GM19099 (cell line): ENCODE results near the gene SCAANT1.
A peak's percentile ranks its signal among the peaks of the same experiment; 100 is the strongest.

Experiments used
- POLR2A ChIP-seq: IDR thresholded peaks from 3 replicates; pipeline ENCODE4 v1.6.1; 2011; ENCODE audit warnings: low read depth; ENCODE audit not compliant: insufficient read length; ENCODE audit errors: extremely low read depth

The SCAANT1 gene

DNA sequence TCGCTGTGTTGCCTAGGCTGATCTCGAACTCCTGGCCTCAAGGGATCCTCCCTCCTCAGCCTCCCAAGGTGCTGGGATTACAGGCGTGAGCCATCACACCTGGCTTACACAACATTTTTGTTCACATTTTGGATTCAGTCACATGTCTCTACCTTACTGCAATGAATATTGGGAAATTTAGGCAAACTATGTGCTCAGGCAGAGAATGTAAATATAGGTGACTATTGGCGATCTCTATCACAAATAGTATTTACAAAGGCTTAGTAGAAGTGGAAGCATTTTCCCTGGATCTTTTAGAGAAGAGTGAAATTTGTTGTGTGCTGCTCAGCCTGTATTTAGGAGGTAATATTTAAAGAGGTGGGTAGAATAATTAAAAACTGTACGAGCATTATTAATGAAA is 20.7 kb downstream of the SCAANT1 start:
- TF ChIP-seq POLR2A = no peak

DNA sequence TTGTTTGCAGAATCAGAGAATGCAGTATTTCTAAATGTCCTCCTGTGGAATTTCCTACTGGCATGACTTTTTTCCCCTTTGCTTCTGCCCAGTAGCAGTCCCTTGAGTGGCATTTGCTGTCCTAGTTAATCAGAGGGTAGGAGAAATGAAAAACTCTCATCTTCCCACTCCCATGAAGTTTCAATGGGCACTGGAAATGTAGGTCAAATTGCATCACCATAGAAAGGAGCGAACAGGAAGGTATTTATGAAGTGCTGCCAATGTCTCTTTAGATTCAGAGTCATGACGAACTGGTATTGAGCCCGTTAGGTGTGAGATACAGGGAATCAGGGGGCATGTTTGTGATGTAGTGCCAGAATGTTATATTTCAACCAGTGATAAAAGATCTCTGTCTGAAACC is 25.3 kb downstream of the SCAANT1 start:
- no peak for TF ChIP-seq POLR2A

DNA sequence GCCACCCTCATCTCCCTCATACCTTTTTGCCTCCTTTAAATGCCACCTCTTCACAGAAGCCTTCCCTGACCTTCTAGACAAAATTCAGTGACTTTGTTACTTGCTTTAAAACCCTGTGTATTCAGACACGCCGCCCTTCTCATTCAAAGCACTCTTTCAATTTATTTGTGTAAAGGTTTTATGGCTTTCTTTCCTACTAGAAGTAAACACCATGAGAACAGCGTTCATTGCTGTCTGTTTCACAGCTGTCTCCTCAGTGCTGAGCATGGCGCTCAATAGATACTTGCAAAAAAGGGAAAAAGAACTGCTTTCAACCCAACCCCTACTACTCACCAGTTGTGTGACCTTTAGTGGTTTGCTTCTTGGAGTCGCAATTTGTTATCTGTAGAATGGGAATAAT is 31.5 kb downstream of the SCAANT1 start:
- no peak for TF ChIP-seq POLR2A

DNA sequence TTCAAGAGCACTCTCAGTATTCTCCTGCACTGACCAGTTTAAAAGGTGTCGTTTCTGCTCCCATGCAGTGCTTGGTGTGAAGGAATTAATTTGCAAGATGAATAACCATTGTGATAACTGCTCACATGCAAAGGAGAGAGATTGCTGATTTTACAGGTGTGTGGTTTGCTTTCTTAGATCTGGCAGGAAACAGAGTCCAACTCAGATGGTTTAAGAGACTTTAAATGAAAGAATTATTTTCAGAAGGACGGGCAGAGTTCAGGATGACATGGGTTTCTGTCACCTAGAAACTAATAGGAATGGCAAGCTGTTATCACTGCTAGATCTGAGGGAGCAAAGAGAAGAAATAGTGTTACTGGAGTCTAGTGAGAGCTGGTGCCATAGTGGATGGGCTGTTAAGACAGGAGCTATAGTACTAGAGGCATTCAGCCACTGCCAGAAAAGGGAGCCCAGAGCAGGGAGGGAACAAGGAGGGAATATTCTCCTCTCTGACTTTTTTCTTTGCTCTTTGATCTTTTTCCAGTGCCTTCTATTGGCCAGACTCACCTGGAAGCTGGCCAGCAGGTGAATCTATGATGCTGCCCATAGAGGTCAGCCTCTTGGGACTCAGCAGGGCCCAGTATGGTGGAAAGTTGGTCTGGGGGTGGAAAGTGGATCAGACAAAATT is 33.7 kb downstream of the SCAANT1 start:
- TF ChIP-seq POLR2A = no peak

DNA sequence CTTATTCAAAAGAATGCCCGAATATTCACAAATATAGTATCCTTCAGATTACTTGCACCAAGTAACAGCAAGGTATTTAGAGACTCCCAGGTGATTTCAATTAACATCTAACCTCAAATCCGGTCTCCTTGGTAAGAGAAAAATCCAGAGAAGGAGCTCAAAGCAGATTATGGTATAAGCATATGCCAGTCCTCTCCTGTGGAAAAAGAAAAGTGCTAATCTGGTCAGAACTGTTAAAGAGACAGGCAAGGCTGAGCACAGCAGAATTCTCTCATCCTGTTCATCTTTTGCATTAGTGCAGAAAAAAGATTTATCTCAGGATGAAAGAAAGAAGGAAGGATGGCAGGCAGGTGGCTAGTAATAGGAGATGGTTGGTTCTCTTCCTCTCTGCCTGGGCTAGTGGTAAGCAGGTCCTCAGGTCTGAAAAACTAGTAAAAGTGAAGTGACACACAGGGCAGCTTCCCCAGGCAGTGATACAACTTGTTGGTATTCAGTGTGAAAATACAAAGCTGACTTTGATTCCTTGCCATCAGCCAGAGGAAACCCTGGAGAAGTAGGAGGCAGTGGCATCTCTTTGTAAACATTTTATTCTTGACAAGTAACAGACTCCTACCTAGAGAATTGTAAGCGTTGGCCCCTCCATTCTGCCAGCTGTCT is 34.3 kb downstream of the SCAANT1 start:
- no peak for TF ChIP-seq POLR2A

DNA sequence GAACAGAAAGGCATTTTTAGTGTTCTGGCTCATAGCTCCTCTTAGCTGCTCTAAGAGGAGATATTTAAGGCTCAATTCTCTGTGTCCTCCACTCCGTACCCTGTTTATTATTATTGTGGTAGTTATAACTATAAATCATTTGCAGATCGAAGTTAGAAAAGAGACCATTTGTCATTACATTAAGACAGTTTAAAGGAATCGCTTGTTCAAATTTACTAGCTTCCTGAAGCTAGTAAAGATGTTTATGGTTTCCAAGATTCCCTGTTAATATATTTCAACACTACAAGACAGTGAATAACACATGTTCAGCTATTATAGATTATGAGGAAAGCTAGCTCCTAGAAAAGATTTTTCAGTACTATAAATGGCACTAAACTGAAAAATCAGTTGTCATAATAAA is 35.9 kb downstream of the SCAANT1 start:
- TF ChIP-seq POLR2A = no peak

DNA sequence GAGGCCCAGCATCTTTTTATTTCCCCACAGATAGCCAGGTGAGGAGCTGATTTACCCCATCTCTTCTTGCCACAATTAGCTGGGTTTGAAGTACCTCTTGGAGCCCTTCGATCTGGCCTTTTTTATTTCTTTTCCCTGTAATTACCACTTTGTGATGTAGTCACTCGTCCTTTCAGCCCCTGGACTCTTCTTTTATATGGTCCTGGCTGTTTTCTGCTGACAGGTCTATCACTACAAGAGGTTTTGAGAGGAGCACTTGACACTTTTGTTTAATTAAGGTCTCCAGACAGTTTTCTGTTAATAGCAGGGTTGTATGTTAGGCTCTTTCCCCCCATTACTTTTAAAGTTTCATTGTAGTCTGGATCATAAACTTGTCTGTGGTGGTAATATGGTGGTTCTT is 36.7 kb downstream of the SCAANT1 start:
- no peak for TF ChIP-seq POLR2A

DNA sequence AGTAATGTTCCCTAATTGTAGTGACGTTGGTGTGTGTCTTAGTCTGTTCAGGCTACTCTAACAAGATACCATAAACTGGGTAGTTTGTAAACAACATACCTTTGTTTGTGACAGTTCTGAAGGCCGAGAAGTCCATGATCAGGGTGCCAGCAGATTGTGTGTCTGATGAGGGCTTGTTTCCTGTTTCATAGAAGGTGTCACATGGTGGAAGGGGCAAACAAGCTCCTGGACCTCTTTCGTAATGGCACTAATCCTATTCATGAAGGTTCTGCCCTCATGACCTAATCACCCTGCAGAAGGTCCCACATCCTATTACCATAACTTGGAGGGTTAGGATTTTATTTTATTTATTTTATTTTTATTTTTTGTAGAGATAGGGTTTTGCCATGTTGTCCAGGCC is 37.4 kb downstream of the SCAANT1 start:
- no peak for TF ChIP-seq POLR2A

DNA sequence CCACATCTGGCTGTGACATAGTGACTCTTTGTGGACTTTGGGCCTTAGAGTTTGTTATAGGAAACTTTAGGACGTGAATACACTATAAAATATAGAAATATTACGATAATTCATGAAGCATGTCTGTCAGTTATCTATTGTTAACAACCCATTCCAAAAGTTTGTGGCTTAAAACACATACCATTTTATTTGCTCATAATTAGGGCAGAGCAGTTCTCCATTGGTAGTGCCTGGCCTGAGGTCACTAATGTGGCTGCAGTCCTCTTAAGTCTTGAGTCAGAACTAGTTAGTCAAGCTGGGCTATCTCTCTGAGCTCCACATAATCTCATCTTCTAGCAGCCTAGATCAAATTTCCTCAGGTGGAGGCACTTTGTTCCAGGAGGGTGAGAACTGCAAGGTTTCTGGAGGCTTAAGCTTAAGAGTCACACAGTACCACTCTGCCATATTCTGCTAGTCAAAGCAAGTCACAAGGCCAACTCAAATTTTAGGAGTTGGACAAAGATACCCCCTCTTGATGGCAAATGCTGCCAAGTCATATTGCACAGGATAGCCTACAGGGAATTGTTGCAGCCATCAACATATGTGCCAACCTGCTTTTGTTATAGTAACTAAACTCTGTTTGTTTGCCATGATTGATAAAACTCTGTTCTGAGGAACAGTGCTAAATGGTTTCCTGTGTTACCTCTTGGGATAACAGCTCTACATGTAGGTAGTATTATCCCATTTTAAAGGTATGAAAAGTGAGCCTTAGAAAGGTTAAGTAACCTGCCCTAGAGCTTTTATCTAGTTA is 39.9 kb downstream of the SCAANT1 start:
- no peak for TF ChIP-seq POLR2A

DNA sequence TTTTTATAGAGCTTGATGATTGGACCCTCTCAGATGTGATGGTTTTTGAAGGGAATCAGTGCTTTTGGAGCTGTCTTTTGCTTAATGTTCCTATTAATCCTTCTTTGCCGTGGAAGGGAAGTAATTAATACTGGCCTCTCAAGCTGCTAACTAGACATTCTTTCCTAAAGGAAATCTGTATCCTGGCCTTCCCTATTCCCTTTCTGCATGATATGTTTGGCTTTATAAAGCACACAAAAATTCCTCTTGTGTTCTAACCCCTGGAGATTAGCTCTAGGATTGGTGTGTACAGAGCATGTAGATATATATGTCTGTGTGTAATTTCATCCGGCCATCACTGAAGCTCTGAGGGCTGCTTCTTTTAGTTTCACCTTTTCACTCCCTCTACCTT is 41.6 kb downstream of the SCAANT1 start:
- no peak for TF ChIP-seq POLR2A

DNA sequence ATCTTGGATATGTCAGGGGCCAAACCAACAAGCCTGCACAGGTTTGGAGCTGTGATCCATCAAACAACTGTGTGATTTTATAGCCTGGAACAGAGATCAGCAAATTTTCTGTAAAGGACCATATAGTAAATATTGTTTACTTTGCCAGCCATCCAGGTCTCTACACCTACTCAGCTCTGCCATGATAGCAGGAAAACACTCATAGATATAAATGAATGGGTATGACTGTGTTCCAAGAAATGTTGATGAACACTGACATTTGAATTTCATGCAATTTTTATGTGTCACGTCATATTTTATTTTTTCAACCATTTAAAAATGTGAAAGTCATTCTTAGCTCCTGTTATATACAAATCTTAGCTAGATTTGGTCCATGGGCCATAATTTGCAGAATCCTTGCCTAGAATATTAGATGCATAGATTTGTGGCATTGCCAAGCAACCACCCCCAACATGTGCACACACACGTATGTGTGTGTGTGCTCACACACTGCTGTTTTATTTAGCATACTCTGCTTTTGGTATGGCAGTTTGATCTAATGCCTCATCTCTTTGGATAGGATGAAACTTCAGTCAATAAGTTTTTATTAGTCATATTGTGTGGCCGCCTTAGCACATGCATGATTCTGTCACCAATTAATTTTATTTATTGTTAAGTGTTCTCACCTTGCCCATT is 42.1 kb downstream of the SCAANT1 start:
- no peak for TF ChIP-seq POLR2A

DNA sequence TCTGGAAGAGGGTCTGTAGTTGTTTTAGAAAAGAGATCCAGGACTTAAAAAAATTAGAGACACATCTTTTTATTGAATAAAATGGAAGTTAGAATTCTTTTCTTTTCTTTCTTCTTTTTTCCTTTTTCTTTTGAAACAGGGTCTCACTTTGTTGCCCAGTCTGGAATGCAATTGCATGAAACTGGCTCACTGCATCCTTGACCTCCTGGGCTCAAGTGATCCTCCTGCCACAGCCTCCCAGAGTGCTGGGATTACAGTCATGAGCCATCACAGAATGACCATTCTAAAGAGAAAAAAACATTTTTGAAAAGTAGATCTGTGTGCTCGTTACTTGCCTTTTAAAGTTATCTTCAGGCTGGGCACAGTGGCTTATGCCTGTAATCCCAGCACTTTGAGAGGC is 45.0 kb downstream of the SCAANT1 start:
- TF ChIP-seq POLR2A = no peak

DNA sequence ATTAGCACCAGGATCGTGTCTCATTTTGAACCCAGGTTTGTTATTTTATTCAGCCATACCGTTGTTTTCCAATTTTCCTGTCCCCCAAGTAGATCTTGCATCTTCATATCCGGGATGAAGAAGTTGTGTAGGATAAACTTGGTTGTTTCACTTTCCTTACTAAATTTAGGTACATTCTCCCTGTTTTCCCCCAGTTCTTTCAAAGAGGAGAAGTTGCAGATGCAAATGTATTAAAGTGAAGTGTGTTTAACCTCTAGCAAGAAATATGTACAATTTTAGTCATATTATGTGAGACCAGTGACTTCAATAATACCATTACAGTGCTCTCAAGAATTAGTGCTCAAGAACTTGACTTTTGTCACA is 47.2 kb downstream of the SCAANT1 start:
- no peak for TF ChIP-seq POLR2A

DNA sequence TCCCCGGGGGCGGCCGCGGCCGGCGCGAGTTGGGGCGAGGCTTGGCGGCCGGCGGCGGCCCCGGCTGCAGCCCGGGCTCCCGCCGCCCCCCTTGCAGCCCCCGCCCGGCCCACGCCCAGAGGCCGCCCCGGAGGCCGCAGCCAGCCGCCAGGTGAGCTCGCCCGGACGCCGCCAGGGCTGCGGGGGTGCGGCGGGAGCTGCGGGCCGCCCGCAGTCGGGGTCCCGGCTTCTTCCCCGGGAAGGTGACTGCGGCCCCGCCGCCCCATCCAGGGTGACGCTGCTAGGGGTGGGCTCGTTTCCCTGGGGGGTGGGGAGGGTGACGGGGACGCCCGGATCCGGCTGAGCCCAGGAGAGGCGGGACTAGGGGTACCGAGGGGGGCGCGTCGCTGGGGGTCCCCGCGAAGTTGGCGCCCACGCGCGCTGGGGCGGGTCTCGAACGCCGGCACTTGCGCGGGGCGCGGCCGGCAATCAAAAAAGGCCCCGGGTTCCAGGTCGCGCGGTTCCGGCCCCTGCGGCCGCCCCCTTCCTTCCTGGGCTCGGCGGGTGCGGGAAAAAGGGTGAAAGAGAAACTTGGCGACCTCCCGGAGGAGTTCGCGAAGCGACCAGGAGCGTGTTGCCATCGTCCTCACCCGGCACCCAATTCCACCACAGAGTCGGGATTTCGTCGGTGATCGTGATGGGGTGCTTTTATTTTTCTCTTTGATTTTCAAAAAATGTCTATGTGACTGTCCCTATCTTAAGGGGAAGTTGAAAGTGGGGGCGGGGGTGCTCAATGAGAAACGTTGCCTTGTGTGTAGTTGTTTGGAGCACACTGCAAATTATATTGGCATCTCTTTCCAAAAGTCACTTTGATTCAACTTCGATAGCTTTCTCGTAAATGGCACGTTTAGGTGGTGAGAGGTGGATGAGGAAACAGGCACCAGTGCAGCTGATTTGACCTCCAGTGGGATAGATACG is 47.9 kb downstream of the SCAANT1 start:
- peak; percentile 60 for TF ChIP-seq POLR2A
